Sigmoid colon (tissue), 4 donors: Measurements from ENCODE around the gene COPS3.

Experiments used
- CTCF ChIP-seq, 4 experiments: fragments of 450-650 bp in 3 of 4; fragments of 200-600 bp in 1 of 4; IDR thresholded peaks; one replicate each; pipeline ENCODE4 v1.5.1; 2016 to 2019; ENCODE audit warnings: antibody characterized with exemption in 4 of 4, mild to moderate bottlenecking in 3 of 4, moderate library complexity in 2 of 4
- POLR2A ChIP-seq, 2 donors: fragments of 450-650 bp; IDR thresholded peaks; one replicate each; pipeline ENCODE4 v1.6.1; 2016; ENCODE audit warnings: antibody characterized with exemption in 2 of 2, mild to moderate bottlenecking in 2 of 2, moderate library complexity in 2 of 2
- POLR2AphosphoS5 ChIP-seq, 4 donors: sonication (generic); formaldehyde crosslinking; IDR thresholded peaks; one replicate each; pipeline ENCODE4 v1.6.1; 2017; ENCODE audit warnings: antibody characterized with exemption in 4 of 4

- TF ChIP-seq POLR2A (IDR thresholded peaks at IDR 0.05) (no peak), CTCF (IDR thresholded peaks at IDR 0.05) (no peak), POLR2AphosphoS5 (IDR thresholded peaks at IDR 0.05) (no peak)
Observed at GRCh38 chr17:17232303-17232621, 48.8 kb downstream of the COPS3 start.
